GM18907 (cell line): Measurements from ENCODE around the gene DEXI.

Experiments used
- ATAC-seq: cut with Tn5 transposase; IDR thresholded peaks from one replicate; pipeline ENCODE4 v1.9.1; 2021; ENCODE audit warnings: mild to moderate bottlenecking, moderate library complexity; ENCODE audit not compliant: unreplicated experiment

The DEXI gene

GRCh38 chr16:10943064-10943353 is 741 bp upstream of the DEXI start:
- no peak for ATAC-seq

GRCh38 chr16:10941935-10942351 is 325 bp downstream of the DEXI start:
- ATAC-seq: peak; percentile 4

GRCh38 chr16:10941127-10941933 is 938 bp downstream of the DEXI start:
- ATAC-seq: peak; percentile 0

- ATAC-seq: no peak
Observed at GRCh38 chr16:10940501-10941079, 1.7 kb downstream of the DEXI start.

- ATAC-seq: no peak
Observed at GRCh38 chr16:10939649-10940234, 2.5 kb downstream of the DEXI start.

- ATAC-seq: no peak
Observed at GRCh38 chr16:10938796-10939648, 3.2 kb downstream of the DEXI start.

GRCh38 chr16:10938321-10938720 is 3.9 kb downstream of the DEXI start:
- no peak for ATAC-seq

- no peak for ATAC-seq
Observed at GRCh38 chr16:10937068-10937859, 5.0 kb downstream of the DEXI start.

- no peak for ATAC-seq
Observed at GRCh38 chr16:10936272-10936984, 5.8 kb downstream of the DEXI start.

- no peak for ATAC-seq
Observed at GRCh38 chr16:10935226-10935915, 6.9 kb downstream of the DEXI start.

- no peak for ATAC-seq
Observed at GRCh38 chr16:10934325-10935107, 7.8 kb downstream of the DEXI start.

GRCh38 chr16:10933865-10934264 is 8.4 kb downstream of the DEXI start:
- ATAC-seq: no peak

GRCh38 chr16:10932959-10933710 is 9.1 kb downstream of the DEXI start:
- ATAC-seq: no peak

- no peak for ATAC-seq
Observed at GRCh38 chr16:10931977-10932632, 10.2 kb downstream of the DEXI start.

- no peak for ATAC-seq
Observed at GRCh38 chr16:10931134-10931533, 11.1 kb downstream of the DEXI start.

- no peak for ATAC-seq
Observed at GRCh38 chr16:10930755-10931093, 11.5 kb downstream of the DEXI start.
